Liver (tissue), 9 donors: ENCODE measurements around the gene ZCCHC12. TPM values are rescaled to one million over a fixed set of nuclear protein-coding genes. Genes with fewer than 3 reads are reported as not detected.
"Not testable (repeated sequence)": the region's sequence is repeated elsewhere in the genome, so short reads cannot be mapped to it uniquely, and the experiment has no call there.

Experiments used
- DNase-seq: peaks from one replicate; pipeline ENCODE4 v3.0.0-alpha.2; 2017; ENCODE audit warnings: low spot score
- H3K27ac ChIP-seq, 2 donors: one replicate each; pipeline ENCODE4 v1.7.0; 2013; ENCODE audit warnings: inconsistent platforms in 2 of 2, low read length in 2 of 2, control low read depth in 1 of 2, low read depth in 1 of 2, mild to moderate bottlenecking in 1 of 2
- H3K27me3 ChIP-seq, 4 donors: one replicate each; pipeline versions ENCODE4 v1.6.1 to v1.7.0; 2013; ENCODE audit warnings: low read length in 3 of 4, inconsistent platforms in 1 of 4, mild to moderate bottlenecking in 1 of 4, moderate library complexity in 1 of 4; ENCODE audit not compliant: control insufficient read depth in 4 of 4, insufficient read depth in 4 of 4
- H3K36me3 ChIP-seq, 4 donors: one replicate each; pipeline versions ENCODE4 v1.6.1 to v1.7.0; 2013; ENCODE audit warnings: low read length in 3 of 4, mild to moderate bottlenecking in 3 of 4, low read depth in 1 of 4, moderate library complexity in 1 of 4; ENCODE audit not compliant: control insufficient read depth in 4 of 4, insufficient read depth in 3 of 4
- H3K4me1 ChIP-seq, 4 donors: one replicate each; pipeline versions ENCODE4 v1.6.1 to v1.7.0; 2013; ENCODE audit warnings: low read length in 3 of 4, mild to moderate bottlenecking in 3 of 4, moderate library complexity in 1 of 4; ENCODE audit not compliant: control insufficient read depth in 4 of 4, insufficient read depth in 4 of 4
- H3K4me3 ChIP-seq, 3 donors: one replicate each; pipeline versions ENCODE4 v1.6.1 to v1.7.0; 2013; ENCODE audit warnings: low read length in 3 of 3, control low read depth in 1 of 3, low read depth in 1 of 3, mild to moderate bottlenecking in 1 of 3
- H3K9ac ChIP-seq, 2 donors: one replicate each; pipeline ENCODE4 v1.7.0; 2013; ENCODE audit warnings: low read length in 2 of 2, mild to moderate bottlenecking in 2 of 2, moderate library complexity in 2 of 2, control low read depth in 1 of 2, low read depth in 1 of 2
- H3K9me3 ChIP-seq, 4 donors: one replicate each; pipeline versions ENCODE4 v1.6.1 to v1.7.0; 2013; ENCODE audit warnings: low read length in 3 of 4; ENCODE audit not compliant: control insufficient read depth in 4 of 4
- CTCF ChIP-seq: fragments of 150-350 bp; IDR thresholded peaks from 2 replicates; pipeline ENCODE4 v1.5.1; 2017; ENCODE audit warnings: improper control_type of control experiment, low read depth, low read length; ENCODE audit not compliant: missing input control
- EGR1 ChIP-seq, 2 donors: IDR thresholded peaks; 2 replicates each; pipeline ENCODE4 v1.6.1; 2016 to 2018; ENCODE audit warnings: antibody characterized with exemption in 2 of 2, low read depth in 2 of 2
- FOXA1 ChIP-seq: IDR thresholded peaks from 2 replicates; pipeline ENCODE4 v1.6.1; 2016; ENCODE audit warnings: antibody characterized with exemption
- HNF4G ChIP-seq: IDR thresholded peaks from 2 replicates; pipeline ENCODE4 v1.6.1; 2016; ENCODE audit warnings: antibody characterized with exemption
- JUND ChIP-seq, 2 donors: IDR thresholded peaks; 2 replicates each; pipeline ENCODE4 v1.6.1; 2016; ENCODE audit warnings: antibody characterized with exemption in 2 of 2
- MAX ChIP-seq: IDR thresholded peaks from 2 replicates; pipeline ENCODE4 v1.6.1; 2016; ENCODE audit warnings: antibody characterized with exemption
- NR2F2 ChIP-seq: IDR thresholded peaks from 2 replicates; pipeline ENCODE4 v1.6.1; 2016; ENCODE audit warnings: antibody characterized with exemption
- RAD21 ChIP-seq, 2 donors: IDR thresholded peaks; 2 replicates each; pipeline ENCODE4 v1.6.1; 2016; ENCODE audit warnings: antibody characterized with exemption in 2 of 2, mild to moderate bottlenecking in 2 of 2
- RXRA ChIP-seq, 2 donors: IDR thresholded peaks; 2 replicates each; pipeline ENCODE4 v1.6.1; 2017 to 2018; ENCODE audit warnings: antibody characterized with exemption in 2 of 2, mild to moderate bottlenecking in 1 of 2
- TAF1 ChIP-seq: conservative IDR thresholded peaks from 2 replicates; pipeline ENCODE4 v1.6.1; 2016; ENCODE audit warnings: antibody characterized with exemption, mild to moderate bottlenecking
- WGBS: extraction: QIAGEN DNeasy Blood & Tissue Kit; methylation state at CpG from one replicate; pipeline ENCODE4 v1.1.7; 2013; 5-methylcytosine and 5-hydroxymethylcytosine counted together
- polyA plus RNA-seq, 2 donors: library from polyadenylated mRNA; stranded (reverse) in 1 of 2; unstranded in 1 of 2; fragments of 200-250 nt in 1 of 2; fragments of >200 nt in 1 of 2; fragmentation: Nextera tagmentation in 1 of 2; extraction: Ambion mirVana in 1 of 2; gene quantifications; one replicate each; pipeline versions ENCODE4 v1.2.1 to v1.2.3, GENCODE V29; 2013 to 2015
- total RNA-seq, 2 donors: library from RNA; depleted of rRNA; stranded (reverse); fragments of >200 nt; gene quantifications; one replicate each; pipeline ENCODE4 v1.2.3, GENCODE V29; 2014
- TF ChIP-seq, protein P1 (sequence below): IDR thresholded peaks from 2 replicates; pipeline ENCODE4 v1.6.1; 2016; ENCODE audit warnings: antibody characterized with exemption, mild to moderate bottlenecking
- donor health status: healthy.
- donor health status: healthy.
- donor health status: healthy.
- donor health status: healthy.
- donor health status: healthy.

Gene ZCCHC12
- total and polyA plus RNA-seq, 4 donors: not detected

GRCh38 chrX:118807151-118808017 is 16.2 kb upstream of the ZCCHC12 start:
- Histone ChIP-seq H3K36me3 (no peaks in the 10 kb centered on the region), H3K9ac (no peak overlapping the region), H3K4me3 (no peak overlapping the region), H3K27me3 (no peaks in the 10 kb centered on the region), H3K4me1 (no peaks in the 10 kb centered on the region), H3K9me3 (no peaks in the 10 kb centered on the region), H3K27ac (no peak overlapping the region)
- 36% methylated on average over 4 of the region's 4 CpGs for WGBS
- peak; percentile 34 for DNase-seq
- peak; percentile 86 to 92 for TF ChIP-seq RAD21 (IDR thresholded peaks at IDR 0.05)
- peak; percentile 73 for TF ChIP-seq CTCF
- no peak for TF ChIP-seq NR2F2
- no peak for TF ChIP-seq JUND (IDR thresholded peaks at IDR 0.05)

GRCh38 chrX:118817257-118817656 is 6.4 kb upstream of the ZCCHC12 start:
- H3K27ac ChIP-seq: not testable (repeated sequence)

GRCh38 chrX:118824173-118824730 is 628 bp downstream of the ZCCHC12 start:
- H3K27me3 ChIP-seq: peaks cover 0 to 9% (median under 1%) of the 10 kb centered on the region in 4 donors
- no peak for DNase-seq
- no peak overlapping the region for H3K27ac ChIP-seq
- TF ChIP-seq RXRA (IDR thresholded peaks at IDR 0.05) (no peak), TAF1 (no peak), HNF4G (no peak), EGR1 (IDR thresholded peaks at IDR 0.05; ENCODE audit: low read depth in 2 of 2) (no peak), FOXA1 (no peak), MAX (no peak)
- TF ChIP-seq, protein P1, sequence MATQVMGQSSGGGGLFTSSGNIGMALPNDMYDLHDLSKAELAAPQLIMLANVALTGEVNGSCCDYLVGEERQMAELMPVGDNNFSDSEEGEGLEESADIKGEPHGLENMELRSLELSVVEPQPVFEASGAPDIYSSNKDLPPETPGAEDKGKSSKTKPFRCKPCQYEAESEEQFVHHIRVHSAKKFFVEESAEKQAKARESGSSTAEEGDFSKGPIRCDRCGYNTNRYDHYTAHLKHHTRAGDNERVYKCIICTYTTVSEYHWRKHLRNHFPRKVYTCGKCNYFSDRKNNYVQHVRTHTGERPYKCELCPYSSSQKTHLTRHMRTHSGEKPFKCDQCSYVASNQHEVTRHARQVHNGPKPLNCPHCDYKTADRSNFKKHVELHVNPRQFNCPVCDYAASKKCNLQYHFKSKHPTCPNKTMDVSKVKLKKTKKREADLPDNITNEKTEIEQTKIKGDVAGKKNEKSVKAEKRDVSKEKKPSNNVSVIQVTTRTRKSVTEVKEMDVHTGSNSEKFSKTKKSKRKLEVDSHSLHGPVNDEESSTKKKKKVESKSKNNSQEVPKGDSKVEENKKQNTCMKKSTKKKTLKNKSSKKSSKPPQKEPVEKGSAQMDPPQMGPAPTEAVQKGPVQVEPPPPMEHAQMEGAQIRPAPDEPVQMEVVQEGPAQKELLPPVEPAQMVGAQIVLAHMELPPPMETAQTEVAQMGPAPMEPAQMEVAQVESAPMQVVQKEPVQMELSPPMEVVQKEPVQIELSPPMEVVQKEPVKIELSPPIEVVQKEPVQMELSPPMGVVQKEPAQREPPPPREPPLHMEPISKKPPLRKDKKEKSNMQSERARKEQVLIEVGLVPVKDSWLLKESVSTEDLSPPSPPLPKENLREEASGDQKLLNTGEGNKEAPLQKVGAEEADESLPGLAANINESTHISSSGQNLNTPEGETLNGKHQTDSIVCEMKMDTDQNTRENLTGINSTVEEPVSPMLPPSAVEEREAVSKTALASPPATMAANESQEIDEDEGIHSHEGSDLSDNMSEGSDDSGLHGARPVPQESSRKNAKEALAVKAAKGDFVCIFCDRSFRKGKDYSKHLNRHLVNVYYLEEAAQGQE: no peak
- no peaks in the 10 kb centered on the region for H3K36me3 ChIP-seq
- H3K4me1 ChIP-seq: peaks cover 0 to 8% (median 7%) of the 10 kb centered on the region in 4 donors
- no peaks in the 10 kb centered on the region for H3K9me3 ChIP-seq
- 9% methylated on average over 22 of the region's 22 CpGs for WGBS
- peak overlapping the region in 1 of 3 donors; percentile 32 for H3K4me3 ChIP-seq
- H3K9ac ChIP-seq: no peak overlapping the region

More at GRCh38 chrX:118817257-118817656, 6.4 kb upstream of the ZCCHC12 start:
- not testable (repeated sequence) for H3K9me3 ChIP-seq, H3K27me3 ChIP-seq, H3K36me3 ChIP-seq, H3K4me3 ChIP-seq, DNase-seq, H3K4me1 ChIP-seq, H3K9ac ChIP-seq
- WGBS: 93% methylated on average over 4 of the region's 4 CpGs
